ENCODE measurements around the gene ARPC5L.

Gene ARPC5L

GRCh38 chr9:124886461-124886860, 24.5 kb downstream of the ARPC5L start:
- no peak for DNase-seq (ENCODE audit: low read depth)
- no peak overlapping the region for H3K4me3 ChIP-seq (ENCODE audit: low read length)
- TF ChIP-seq CTCF (conservative IDR thresholded peaks at IDR 0.05; ENCODE audit: low read length), result no peak

- TF ChIP-seq CTCF (conservative IDR thresholded peaks at IDR 0.05; ENCODE audit: low read length), result no peak
- H3K4me3 ChIP-seq (ENCODE audit: low read length), result no peak overlapping the region
- DNase-seq (ENCODE audit: low read depth), result no peak
Measured at GRCh38 chr9:124886866-124887492, 25.0 kb downstream of the ARPC5L start.

GRCh38 chr9:124887832-124888231, 25.9 kb downstream of the ARPC5L start:
- TF ChIP-seq CTCF (conservative IDR thresholded peaks at IDR 0.05; ENCODE audit: low read length), result no peak
- no peak for DNase-seq (ENCODE audit: low read depth)
- H3K4me3 ChIP-seq (ENCODE audit: low read length), result no peak overlapping the region

- DNase-seq (ENCODE audit: low read depth), result no peak
- no peak for TF ChIP-seq CTCF (conservative IDR thresholded peaks at IDR 0.05; ENCODE audit: low read length)
- H3K4me3 ChIP-seq (ENCODE audit: low read length), result no peak overlapping the region
Measured at GRCh38 chr9:124889006-124889405, 27.1 kb downstream of the ARPC5L start.

- DNase-seq (ENCODE audit: low read depth), result no peak
- no peak overlapping the region for H3K4me3 ChIP-seq (ENCODE audit: low read length)
- TF ChIP-seq CTCF (conservative IDR thresholded peaks at IDR 0.05; ENCODE audit: low read length), result no peak
Measured at GRCh38 chr9:124890179-124890578, 28.2 kb downstream of the ARPC5L start.

- no peak for DNase-seq (ENCODE audit: low read depth)
- TF ChIP-seq CTCF (conservative IDR thresholded peaks at IDR 0.05; ENCODE audit: low read length), result no peak
- H3K4me3 ChIP-seq (ENCODE audit: low read length), result no peak overlapping the region
Measured at GRCh38 chr9:124894035-124894740, 32.3 kb downstream of the ARPC5L start.

DNA sequence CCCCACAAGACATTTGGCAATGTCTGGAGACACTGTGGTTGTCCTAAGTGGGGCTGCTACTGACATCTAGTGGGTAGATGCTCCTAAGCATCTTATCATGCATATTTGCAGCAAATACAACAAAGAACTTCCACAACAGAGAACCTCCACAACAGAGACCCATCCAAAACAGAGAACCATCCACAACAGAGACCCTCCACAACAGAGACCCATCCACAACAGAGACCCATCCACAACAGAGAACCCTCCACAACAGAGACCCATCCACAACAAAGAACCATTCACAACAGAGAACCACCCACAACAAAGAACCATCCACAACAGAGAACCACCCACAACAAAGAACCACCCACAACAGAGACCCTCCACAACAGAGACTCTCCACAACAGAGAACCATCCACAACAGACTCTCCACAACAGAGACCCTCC, 32.8 kb downstream of the ARPC5L start:
- no peak overlapping the region for H3K4me3 ChIP-seq (ENCODE audit: low read length)
- DNase-seq (ENCODE audit: low read depth), result peak; percentile 50
- TF ChIP-seq CTCF (conservative IDR thresholded peaks at IDR 0.05; ENCODE audit: low read length), result peak; percentile 65
